Effector memory CD8-positive, alpha-beta T cell (primary cell): ENCODE data around the gene RRP9.

ENCODE experiments used
- ATAC-seq: fragments of 150-1000 bp; cut with Tn5 transposase; replicated peaks from 2 replicates; pipeline ENCODE4 v1.10.0; 2021; ENCODE audit warnings: mild to moderate bottlenecking, moderate library complexity
- DNase-seq, 3 experiments: peaks; one replicate each; pipeline ENCODE4 v3.0.0; 2021
- H3K27ac Mint-ChIP-seq, 2 donors: one replicate each; pipeline ENCODE4 v1.8.0; 2022; ENCODE audit warnings: mild to moderate bottlenecking in 2 of 2, mixed read lengths in 2 of 2, moderate library complexity in 2 of 2
- H3K27me3 Mint-ChIP-seq, 2 donors: one replicate each; pipeline ENCODE4 v1.8.0; 2022; ENCODE audit warnings: mixed read lengths in 2 of 2
- H3K36me3 Mint-ChIP-seq: one replicate; pipeline ENCODE4 v1.8.0; 2022; ENCODE audit warnings: mild to moderate bottlenecking, moderate library complexity, mixed read lengths; ENCODE audit not compliant: insufficient read depth
- H3K4me1 Mint-ChIP-seq, 2 donors: one replicate each; pipeline ENCODE4 v1.8.0; 2022; ENCODE audit warnings: low read depth in 2 of 2, mixed read lengths in 2 of 2
- H3K4me3 Mint-ChIP-seq, 2 donors: one replicate each; pipeline ENCODE4 v1.8.0; 2022; ENCODE audit warnings: mild to moderate bottlenecking in 2 of 2, mixed read lengths in 2 of 2, moderate library complexity in 2 of 2
- H3K9me3 Mint-ChIP-seq, 2 donors: one replicate each; pipeline ENCODE4 v1.8.0; 2022; ENCODE audit warnings: mixed read lengths in 2 of 2

The RRP9 gene

GRCh38 chr3:51955893-51956770, 14.4 kb upstream of the RRP9 start:
- peaks cover 7% of the 10 kb centered on the region for H3K36me3 Mint-ChIP-seq
- DNase-seq: peak; percentile 33 to 35 (median 35)
- ATAC-seq: peak; percentile 79
- peak overlapping the region; percentile 25 to 32 for H3K4me3 Mint-ChIP-seq
- peaks cover 31 to 55% of the 10 kb centered on the region in 2 donors for H3K27me3 Mint-ChIP-seq
- H3K27ac Mint-ChIP-seq: no peak overlapping the region
- H3K4me1 Mint-ChIP-seq: peaks cover 4 to 7% of the 10 kb centered on the region in 2 donors
- H3K9me3 Mint-ChIP-seq: no peaks in the 10 kb centered on the region

DNA sequence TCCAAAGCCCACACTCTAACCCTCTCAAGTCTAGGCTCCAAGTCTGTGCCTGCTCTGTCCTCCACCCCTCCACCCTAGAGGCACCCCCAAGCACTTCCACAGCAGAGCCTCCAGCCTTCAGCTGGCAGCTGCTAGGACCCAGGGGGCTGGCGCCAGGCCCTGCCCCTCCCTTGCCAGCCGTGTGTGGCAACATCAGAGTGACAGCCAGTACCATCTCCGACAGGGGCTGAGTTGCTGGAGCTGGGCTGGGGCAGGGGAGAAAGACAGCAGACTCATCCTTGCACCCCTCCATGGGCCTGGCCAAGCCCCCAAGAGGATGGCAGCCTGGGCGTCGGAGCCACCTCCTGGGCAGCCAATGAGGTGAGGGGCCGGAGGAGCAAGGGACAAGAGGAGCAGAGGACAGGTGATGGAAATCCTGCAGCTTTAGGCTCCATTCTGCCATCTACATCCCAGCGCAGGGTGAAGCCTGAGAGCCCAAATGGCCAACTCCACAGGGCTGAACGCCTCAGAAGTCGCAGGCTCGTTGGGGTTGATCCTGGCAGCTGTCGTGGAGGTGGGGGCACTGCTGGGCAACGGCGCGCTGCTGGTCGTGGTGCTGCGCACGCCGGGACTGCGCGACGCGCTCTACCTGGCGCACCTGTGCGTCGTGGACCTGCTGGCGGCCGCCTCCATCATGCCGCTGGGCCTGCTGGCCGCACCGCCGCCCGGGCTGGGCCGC, 13.6 kb upstream of the RRP9 start, which contains the start of gene GPR62:
Gene GPR62 (plus strand): TSS at position 207 of the 718 bp plus-strand sequence. CDS start 272 bp downstream, at position 479.
- Mint-ChIP-seq H3K36me3 (peaks cover 7% of the 10 kb centered on the region), H3K27me3 (peaks cover 31 to 47% of the 10 kb centered on the region in 2 donors), H3K4me3 (peak within 1 kb of the TSS; percentile 25 to 32), H3K4me1 (peaks cover 4 to 7% of the 10 kb centered on the region in 2 donors), H3K27ac (no peak within 1 kb of the TSS), H3K9me3 (no peaks in the 10 kb centered on the region)
- ATAC-seq: peak; percentile 15
- DNase-seq: no peak

- Mint-ChIP-seq H3K27ac (no peak overlapping the region), H3K4me3 (no peak overlapping the region), H3K36me3 (peaks cover 6% of the 10 kb centered on the region), H3K27me3 (peaks cover 31 to 40% of the 10 kb centered on the region in 2 donors), H3K9me3 (no peaks in the 10 kb centered on the region), H3K4me1 (peaks cover 4 to 7% of the 10 kb centered on the region in 2 donors)
- DNase-seq (no peak), ATAC-seq (no peak)
Observed at GRCh38 chr3:51954713-51955112, 13.0 kb upstream of the RRP9 start.

- peaks cover 4% of the 10 kb centered on the region for H3K36me3 Mint-ChIP-seq
- no peaks in the 10 kb centered on the region for H3K9me3 Mint-ChIP-seq
- DNase-seq: no peak
- H3K4me3 Mint-ChIP-seq: no peak overlapping the region
- H3K4me1 Mint-ChIP-seq: peaks cover 4 to 7% of the 10 kb centered on the region in 2 donors
- no peak for ATAC-seq
- no peak overlapping the region for H3K27ac Mint-ChIP-seq
- H3K27me3 Mint-ChIP-seq: peaks cover 31 to 34% of the 10 kb centered on the region in 2 donors
Observed at GRCh38 chr3:51954105-51954504, 12.4 kb upstream of the RRP9 start.

- no peak for DNase-seq
- peaks cover 28 to 29% of the 10 kb centered on the region in 2 donors for H3K27me3 Mint-ChIP-seq
- peaks cover 4 to 7% of the 10 kb centered on the region in 2 donors for H3K4me1 Mint-ChIP-seq
- H3K27ac Mint-ChIP-seq: no peak overlapping the region
- peaks cover 4% of the 10 kb centered on the region for H3K36me3 Mint-ChIP-seq
- H3K4me3 Mint-ChIP-seq: no peak overlapping the region
- no peaks in the 10 kb centered on the region for H3K9me3 Mint-ChIP-seq
- no peak for ATAC-seq
Observed at GRCh38 chr3:51953445-51953844, 11.7 kb upstream of the RRP9 start.

DNA sequence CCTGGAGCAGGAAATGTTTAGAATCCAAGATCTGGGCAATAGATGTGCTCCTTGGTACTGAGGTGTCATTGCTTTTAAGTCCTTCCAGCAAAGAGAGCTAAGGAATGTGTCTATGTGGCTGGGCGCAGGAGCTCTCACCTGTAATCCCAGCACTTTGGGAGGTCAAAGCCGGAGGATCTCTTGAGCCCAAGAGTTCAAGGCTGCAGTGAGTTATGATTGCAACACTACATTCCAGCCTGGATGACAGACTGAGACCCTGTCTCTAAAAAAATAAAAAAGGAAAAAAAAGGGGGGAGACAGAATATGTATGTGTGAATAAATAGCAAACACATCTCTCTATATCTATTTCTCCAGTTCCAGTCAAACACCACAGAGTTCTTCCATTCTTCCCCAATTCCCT, 9.2 kb upstream of the RRP9 start:
- H3K27me3 Mint-ChIP-seq: peaks cover 13 to 24% of the 10 kb centered on the region in 2 donors
- no peak for DNase-seq
- H3K4me1 Mint-ChIP-seq: no peaks in the 10 kb centered on the region
- H3K36me3 Mint-ChIP-seq: peaks cover 4% of the 10 kb centered on the region
- no peak overlapping the region for H3K27ac Mint-ChIP-seq
- no peak for ATAC-seq
- H3K4me3 Mint-ChIP-seq: no peak overlapping the region
- no peaks in the 10 kb centered on the region for H3K9me3 Mint-ChIP-seq

DNA sequence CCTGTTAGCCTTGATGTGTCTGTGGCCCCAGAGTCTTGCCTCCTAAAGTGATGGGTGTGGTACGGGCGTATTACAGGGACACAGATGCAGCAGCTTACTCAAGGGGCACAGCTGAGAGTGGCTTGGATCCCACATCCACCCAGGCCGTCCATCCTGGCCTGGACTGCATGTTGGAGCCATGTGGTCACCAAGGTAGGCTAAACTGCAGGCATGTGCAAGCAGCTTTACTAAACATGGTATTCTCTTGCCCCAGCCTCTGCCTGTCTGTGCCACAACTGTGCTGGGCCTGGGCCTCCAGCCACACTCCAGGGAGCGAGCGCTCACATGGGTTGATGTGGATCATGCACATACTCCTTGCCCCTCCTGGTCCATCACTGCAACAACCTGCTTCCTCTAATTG, 7.4 kb upstream of the RRP9 start:
- no peak overlapping the region for H3K4me3 Mint-ChIP-seq
- peaks cover 9 to 11% of the 10 kb centered on the region in 2 donors for H3K27me3 Mint-ChIP-seq
- peaks cover 4% of the 10 kb centered on the region for H3K36me3 Mint-ChIP-seq
- no peak overlapping the region for H3K27ac Mint-ChIP-seq
- no peaks in the 10 kb centered on the region for H3K9me3 Mint-ChIP-seq
- DNase-seq: no peak
- ATAC-seq: no peak
- H3K4me1 Mint-ChIP-seq: no peaks in the 10 kb centered on the region

DNA sequence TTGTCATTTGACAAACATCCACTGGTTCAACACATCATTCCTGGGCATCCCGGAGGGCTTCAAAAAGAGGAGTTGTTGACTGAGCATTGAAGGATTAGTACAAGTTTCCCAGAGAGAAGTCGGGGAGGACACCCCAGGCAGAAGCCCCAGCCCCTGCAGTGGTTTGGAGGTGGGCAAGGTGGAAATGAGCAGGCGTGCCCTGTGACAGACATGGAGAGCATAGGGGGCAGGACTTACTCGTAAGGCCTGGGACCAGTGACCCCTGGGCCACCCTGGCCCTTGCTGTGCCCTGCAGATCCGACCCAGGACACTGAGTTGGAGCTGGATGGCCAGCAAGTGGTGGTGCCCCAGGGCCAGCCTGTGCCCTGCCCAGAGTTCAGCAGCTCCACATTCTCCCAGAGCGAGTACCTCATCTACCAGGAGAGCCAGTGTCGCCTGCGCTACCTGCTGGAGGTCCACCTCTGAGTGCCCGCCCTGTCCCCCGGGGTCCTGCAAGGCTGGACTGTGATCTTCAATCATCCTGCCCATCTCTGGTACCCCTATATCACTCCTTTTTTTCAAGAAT, 6.4 kb upstream of the RRP9 start:
- ATAC-seq (no peak), DNase-seq (no peak)
- no peak overlapping the region for H3K27ac Mint-ChIP-seq
- H3K4me3 Mint-ChIP-seq: no peak overlapping the region
- H3K27me3 Mint-ChIP-seq: peaks cover 0 to under 1% of the 10 kb centered on the region in 2 donors
- peaks cover 0 to under 1% of the 10 kb centered on the region in 2 donors for H3K4me1 Mint-ChIP-seq
- H3K36me3 Mint-ChIP-seq: peaks cover 4% of the 10 kb centered on the region
- no peaks in the 10 kb centered on the region for H3K9me3 Mint-ChIP-seq

GRCh38 chr3:51947215-51947900, 5.7 kb upstream of the RRP9 start:
- no peak overlapping the region for H3K27ac Mint-ChIP-seq
- ATAC-seq: no peak
- no peaks in the 10 kb centered on the region for H3K9me3 Mint-ChIP-seq
- H3K27me3 Mint-ChIP-seq: no peaks in the 10 kb centered on the region
- H3K4me3 Mint-ChIP-seq: no peak overlapping the region
- H3K4me1 Mint-ChIP-seq: peaks cover 4 to 7% of the 10 kb centered on the region in 2 donors
- H3K36me3 Mint-ChIP-seq: no peaks in the 10 kb centered on the region
- no peak for DNase-seq

DNA sequence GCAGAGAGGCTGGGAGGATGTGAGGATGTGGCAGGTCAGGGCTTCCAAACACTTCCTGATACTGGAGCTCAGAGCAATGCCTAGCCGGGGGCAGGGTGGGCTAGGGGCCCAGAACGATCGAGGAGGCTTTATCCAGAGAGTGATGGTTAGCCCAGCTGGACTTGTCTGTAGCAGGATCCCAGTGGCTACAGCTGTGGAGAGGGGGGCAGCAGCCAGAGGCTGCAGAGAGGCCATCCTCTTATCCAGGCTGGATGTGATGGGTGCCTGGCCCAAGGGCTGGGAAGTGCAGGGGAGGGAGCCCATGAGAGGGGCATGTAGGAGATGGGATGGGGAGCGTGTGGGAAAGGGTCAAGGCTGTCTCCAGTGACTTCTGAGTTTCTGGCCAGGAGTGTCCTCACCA, 5.1 kb upstream of the RRP9 start:
- Mint-ChIP-seq H3K4me1 (peaks cover 10 to 11% of the 10 kb centered on the region in 2 donors), H3K36me3 (peaks cover 2% of the 10 kb centered on the region), H3K9me3 (no peaks in the 10 kb centered on the region), H3K27ac (no peak overlapping the region), H3K27me3 (no peaks in the 10 kb centered on the region), H3K4me3 (no peak overlapping the region)
- ATAC-seq (no peak), DNase-seq (no peak)

GRCh38 chr3:51945926-51946705, 4.4 kb upstream of the RRP9 start:
- Mint-ChIP-seq H3K9me3 (no peaks in the 10 kb centered on the region), H3K27me3 (no peaks in the 10 kb centered on the region), H3K36me3 (peaks cover 4% of the 10 kb centered on the region), H3K4me3 (no peak overlapping the region), H3K4me1 (peaks cover 15 to 16% of the 10 kb centered on the region in 2 donors), H3K27ac (no peak overlapping the region)
- ATAC-seq (no peak), DNase-seq (no peak)

DNA sequence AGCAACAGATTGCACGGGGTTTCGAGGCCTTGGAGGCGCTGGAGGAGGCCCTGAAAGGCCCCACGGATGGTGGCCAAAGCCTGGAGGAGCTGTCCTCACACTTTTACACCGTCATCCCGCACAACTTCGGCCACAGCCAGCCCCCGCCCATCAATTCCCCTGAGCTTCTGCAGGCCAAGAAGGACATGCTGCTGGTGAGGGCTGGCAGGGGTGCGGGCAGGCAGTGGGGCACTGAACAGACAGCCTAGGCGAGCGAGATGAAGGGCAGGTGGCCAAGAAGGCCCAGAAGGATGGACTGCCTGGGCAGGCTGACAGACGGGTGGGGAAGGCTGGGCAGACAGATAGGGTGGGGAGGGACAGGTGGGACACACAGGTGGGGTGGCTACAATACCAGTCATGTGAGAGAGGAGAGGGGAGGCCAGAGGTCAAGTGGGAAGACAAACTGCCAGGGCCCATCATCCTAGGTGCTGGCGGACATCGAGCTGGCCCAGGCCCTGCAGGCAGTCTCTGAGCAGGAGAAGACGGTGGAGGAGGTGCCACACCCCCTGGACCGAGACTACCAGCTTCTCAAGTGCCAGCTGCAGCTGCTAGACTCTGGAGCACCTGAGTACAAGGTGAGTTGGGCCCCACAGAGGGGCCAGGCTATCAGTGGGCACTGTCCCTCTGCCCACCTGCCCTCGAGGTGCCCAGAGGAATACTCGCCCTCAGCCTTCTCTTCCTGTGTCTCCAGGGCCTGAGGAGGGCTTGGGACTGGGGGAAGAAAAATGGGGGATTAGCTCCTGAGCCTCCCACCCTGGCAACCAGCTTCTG, 3.5 kb upstream of the RRP9 start:
- H3K36me3 Mint-ChIP-seq: peaks cover 4% of the 10 kb centered on the region
- ATAC-seq (no peak), DNase-seq (no peak)
- peak overlapping the region in 1 of 2 donors; percentile 93 for H3K27ac Mint-ChIP-seq
- no peaks in the 10 kb centered on the region for H3K9me3 Mint-ChIP-seq
- peaks cover 23 to 25% of the 10 kb centered on the region in 2 donors for H3K4me1 Mint-ChIP-seq
- H3K27me3 Mint-ChIP-seq: no peaks in the 10 kb centered on the region
- no peak overlapping the region for H3K4me3 Mint-ChIP-seq
